ENCODE results near the gene SPPL3.

The SPPL3 gene

GRCh38 chr12:120835657-120836056 lies 68.5 kb downstream of the SPPL3 start:
- no peak for TF ChIP-seq BACH2 (CRISPR knock-in tag; IDR thresholded peaks at IDR 0.05; ENCODE audit: borderline replicate concordance)
- TF ChIP-seq GLIS3 (CRISPR knock-in tag; IDR thresholded peaks at IDR 0.05): no peak
- TF ChIP-seq TSHZ2 (CRISPR knock-in tag; IDR thresholded peaks at IDR 0.05): no peak
- no peak for TF ChIP-seq SNAI2 (CRISPR knock-in tag; IDR thresholded peaks at IDR 0.05)
- TF ChIP-seq OSR1 (CRISPR knock-in tag; IDR thresholded peaks at IDR 0.05): no peak
- no peak for TF ChIP-seq TOX (CRISPR knock-in tag; IDR thresholded peaks at IDR 0.05; ENCODE audit: borderline replicate concordance)
- no peak for TF ChIP-seq ZFP30 (CRISPR knock-in tag; IDR thresholded peaks at IDR 0.05)
- no peak for TF ChIP-seq ZC3H10 (CRISPR knock-in tag; IDR thresholded peaks at IDR 0.05)
- no peak for TF ChIP-seq TCF4 (CRISPR knock-in tag; IDR thresholded peaks at IDR 0.05; ENCODE audit: borderline replicate concordance)
- no peak for TF ChIP-seq CREB5 (CRISPR knock-in tag; IDR thresholded peaks at IDR 0.05; ENCODE audit: low read depth)
- no peak for TF ChIP-seq CSDC2 (CRISPR knock-in tag; IDR thresholded peaks at IDR 0.05)
- no peak for TF ChIP-seq ZFP3 (CRISPR knock-in tag; IDR thresholded peaks at IDR 0.05)
- TF ChIP-seq ZNF565 (CRISPR knock-in tag; conservative IDR thresholded peaks at IDR 0.05; ENCODE audit: low read depth): no peak
- no peak for ATAC-seq

GRCh38 chr12:120835304-120835612 lies 68.9 kb downstream of the SPPL3 start:
- no peak for ATAC-seq
- TF ChIP-seq CSDC2 (CRISPR knock-in tag; IDR thresholded peaks at IDR 0.05): no peak
- no peak for TF ChIP-seq ZNF565 (CRISPR knock-in tag; conservative IDR thresholded peaks at IDR 0.05; ENCODE audit: low read depth)
- TF ChIP-seq PATZ1 (CRISPR knock-in tag; IDR thresholded peaks at IDR 0.05; ENCODE audit: borderline replicate concordance): no peak
- TF ChIP-seq TSHZ2 (CRISPR knock-in tag; IDR thresholded peaks at IDR 0.05): no peak
- TF ChIP-seq OSR1 (CRISPR knock-in tag; IDR thresholded peaks at IDR 0.05): no peak
- TF ChIP-seq PPARA (CRISPR knock-in tag; IDR thresholded peaks at IDR 0.05; ENCODE audit: borderline replicate concordance): no peak
- no peak for TF ChIP-seq TCF4 (CRISPR knock-in tag; IDR thresholded peaks at IDR 0.05; ENCODE audit: borderline replicate concordance)
- no peak for TF ChIP-seq POU6F1 (CRISPR knock-in tag; IDR thresholded peaks at IDR 0.05; ENCODE audit: borderline replicate concordance, low read depth)
- TF ChIP-seq BACH2 (CRISPR knock-in tag; IDR thresholded peaks at IDR 0.05; ENCODE audit: borderline replicate concordance): no peak
- TF ChIP-seq ZFP3 (CRISPR knock-in tag; IDR thresholded peaks at IDR 0.05): no peak
- no peak for TF ChIP-seq ZNF8 (CRISPR knock-in tag; IDR thresholded peaks at IDR 0.05)
- TF ChIP-seq RARB (CRISPR knock-in tag; IDR thresholded peaks at IDR 0.05): no peak
- TF ChIP-seq ARNTL (CRISPR knock-in tag; IDR thresholded peaks at IDR 0.05; ENCODE audit: borderline replicate concordance, low read depth): no peak
- no peak for TF ChIP-seq CREB5 (CRISPR knock-in tag; IDR thresholded peaks at IDR 0.05; ENCODE audit: low read depth)
- no peak for TF ChIP-seq ZC3H10 (CRISPR knock-in tag; IDR thresholded peaks at IDR 0.05)
- no peak for TF ChIP-seq TOX (CRISPR knock-in tag; IDR thresholded peaks at IDR 0.05; ENCODE audit: borderline replicate concordance)

Data from SK-N-SH treated with all-trans-retinoic acid at 6 μM for 48 hours (cell line).